ENCODE data around the gene NDUFS3. TPM values are rescaled to one million over a fixed set of nuclear protein-coding genes. Genes with fewer than 3 reads are reported as not detected.

Gene NDUFS3
- total RNA-seq, 1 experiment from 2014 or later = 104 TPM

DNA sequence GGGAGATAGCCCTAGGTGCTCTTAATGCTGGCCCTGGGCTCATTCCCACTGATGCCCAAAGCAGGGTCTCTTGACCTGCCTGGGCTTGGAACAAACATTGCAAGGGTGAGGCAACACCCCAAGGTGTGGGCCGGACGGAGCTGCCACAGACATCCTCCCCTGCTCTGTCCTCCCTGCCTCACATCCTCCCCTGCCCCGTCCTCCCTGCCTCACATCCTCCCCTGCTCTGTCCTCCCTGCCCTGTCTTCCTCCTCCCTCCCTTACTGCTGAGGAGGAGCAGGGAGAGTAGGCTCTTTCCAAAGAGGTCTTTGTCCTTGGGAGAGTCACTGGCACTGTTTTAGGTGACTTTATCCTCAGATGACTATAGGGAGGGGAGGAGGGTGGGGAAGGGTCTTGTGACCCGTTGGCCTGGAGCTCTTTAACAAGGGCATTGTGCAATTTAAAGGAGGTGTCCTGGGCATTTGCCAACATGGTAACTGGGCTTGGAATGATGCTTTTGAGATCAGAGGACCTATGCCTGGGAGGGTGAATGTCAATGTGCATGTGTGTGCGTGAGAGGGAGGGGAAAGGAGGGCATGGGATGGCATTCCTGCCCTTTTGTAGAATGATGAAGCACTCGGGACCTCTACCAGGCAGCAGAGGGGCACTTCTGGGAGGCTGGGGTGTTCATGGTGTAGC is 8.3 kb downstream of the NDUFS3 start:
- CTCF ChIA-PET = no interaction called here

DNA sequence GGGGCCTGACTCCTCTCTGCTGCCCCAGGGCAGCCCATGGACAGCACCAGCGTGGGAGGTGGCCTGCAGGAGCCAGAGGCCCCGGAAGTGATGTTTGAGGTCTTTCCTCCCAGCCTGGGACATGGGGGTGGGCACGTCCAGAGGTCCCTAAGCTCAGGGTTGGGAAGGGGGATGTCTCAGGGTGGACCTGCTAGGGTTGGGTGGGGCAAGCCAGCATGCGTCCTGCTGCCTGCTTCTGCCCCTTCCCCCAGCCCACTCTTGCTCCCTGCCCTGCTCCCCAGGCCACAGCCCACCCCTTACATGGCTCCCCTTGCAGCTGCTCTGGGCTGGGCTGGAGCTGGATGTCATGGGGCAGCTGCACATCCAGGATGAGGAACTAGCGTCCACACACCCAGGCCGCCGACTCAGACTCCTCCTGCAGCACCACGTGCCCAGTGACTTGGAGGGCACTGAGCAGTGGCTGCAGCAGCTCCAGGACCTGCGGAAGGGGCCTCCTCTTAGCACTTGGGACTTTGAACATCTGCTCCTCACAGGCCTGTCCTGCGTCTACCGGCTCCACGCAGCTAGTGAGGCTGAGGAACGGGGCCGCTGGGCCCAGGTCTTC is 9.0 kb downstream of the NDUFS3 start:
- Mint-ChIP-seq H3K4me1 (ENCODE audit: low read depth, unreplicated experiment) (no peaks in the 10 kb centered on the region), H3K36me3 (ENCODE audit: insufficient read depth, unreplicated experiment) (peaks cover 6% of the 10 kb centered on the region), H3K9me3 (ENCODE audit: low read depth, unreplicated experiment) (no peaks in the 10 kb centered on the region), H3K4me3 (ENCODE audit: low read depth, unreplicated experiment) (no peak overlapping the region), H3K27me3 (ENCODE audit: unreplicated experiment) (peaks cover 10% of the 10 kb centered on the region), H3K27ac (ENCODE audit: unreplicated experiment) (no peak overlapping the region)
- CTCF ChIA-PET = no interaction called here
- BruUV-seq (replicated peaks) = no TSS peak
- TF ChIP-seq, protein P1, sequence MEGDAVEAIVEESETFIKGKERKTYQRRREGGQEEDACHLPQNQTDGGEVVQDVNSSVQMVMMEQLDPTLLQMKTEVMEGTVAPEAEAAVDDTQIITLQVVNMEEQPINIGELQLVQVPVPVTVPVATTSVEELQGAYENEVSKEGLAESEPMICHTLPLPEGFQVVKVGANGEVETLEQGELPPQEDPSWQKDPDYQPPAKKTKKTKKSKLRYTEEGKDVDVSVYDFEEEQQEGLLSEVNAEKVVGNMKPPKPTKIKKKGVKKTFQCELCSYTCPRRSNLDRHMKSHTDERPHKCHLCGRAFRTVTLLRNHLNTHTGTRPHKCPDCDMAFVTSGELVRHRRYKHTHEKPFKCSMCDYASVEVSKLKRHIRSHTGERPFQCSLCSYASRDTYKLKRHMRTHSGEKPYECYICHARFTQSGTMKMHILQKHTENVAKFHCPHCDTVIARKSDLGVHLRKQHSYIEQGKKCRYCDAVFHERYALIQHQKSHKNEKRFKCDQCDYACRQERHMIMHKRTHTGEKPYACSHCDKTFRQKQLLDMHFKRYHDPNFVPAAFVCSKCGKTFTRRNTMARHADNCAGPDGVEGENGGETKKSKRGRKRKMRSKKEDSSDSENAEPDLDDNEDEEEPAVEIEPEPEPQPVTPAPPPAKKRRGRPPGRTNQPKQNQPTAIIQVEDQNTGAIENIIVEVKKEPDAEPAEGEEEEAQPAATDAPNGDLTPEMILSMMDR (IDR thresholded peaks at IDR 0.05; ENCODE audit: unreplicated experiment) = no peak
- no peak for DNase-seq
- intact Hi-C loops (cut with micrococcal nuclease; ENCODE audit: unreplicated experiment) = no loop called here

More for the DNA sequence above, 8.3 kb downstream of the NDUFS3 start:
- intact Hi-C loops (cut with micrococcal nuclease; ENCODE audit: unreplicated experiment) = no loop called here
- Mint-ChIP-seq H3K4me1 (ENCODE audit: low read depth, unreplicated experiment) (no peaks in the 10 kb centered on the region), H3K27me3 (ENCODE audit: unreplicated experiment) (peaks cover 4% of the 10 kb centered on the region), H3K36me3 (ENCODE audit: insufficient read depth, unreplicated experiment) (peaks cover 6% of the 10 kb centered on the region), H3K27ac (ENCODE audit: unreplicated experiment) (no peak overlapping the region), H3K9me3 (ENCODE audit: low read depth, unreplicated experiment) (no peaks in the 10 kb centered on the region), H3K4me3 (ENCODE audit: low read depth, unreplicated experiment) (no peak overlapping the region)
- BruUV-seq (replicated peaks) = no TSS peak
- TF ChIP-seq, protein P1 (IDR thresholded peaks at IDR 0.05; ENCODE audit: unreplicated experiment) = no peak
- no peak for DNase-seq

DNA sequence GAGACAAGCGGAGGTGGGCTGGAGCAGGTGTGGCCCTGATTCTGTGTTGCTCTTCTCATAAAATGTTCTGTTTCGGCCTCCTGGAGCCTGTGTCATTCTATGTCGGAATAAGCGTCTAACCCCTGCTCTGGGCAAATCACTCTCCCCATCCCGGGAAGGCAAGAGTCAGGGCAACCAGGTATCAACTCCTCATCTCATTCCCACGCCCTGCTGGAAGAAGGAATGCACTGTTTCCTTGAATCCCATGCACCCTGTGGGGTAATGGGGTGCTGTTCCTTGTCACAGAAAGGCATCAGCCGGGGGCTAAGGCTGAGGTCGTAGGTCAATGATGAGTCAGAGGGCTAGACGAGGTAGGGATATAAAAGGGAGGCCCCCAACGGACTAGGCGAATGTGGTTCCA is 10.2 kb downstream of the NDUFS3 start:
- CTCF ChIA-PET = no interaction called here
- H3K4me3 Mint-ChIP-seq (ENCODE audit: low read depth, unreplicated experiment) = no peak overlapping the region
- peaks cover 2% of the 10 kb centered on the region for H3K36me3 Mint-ChIP-seq (ENCODE audit: insufficient read depth, unreplicated experiment)
- H3K27me3 Mint-ChIP-seq (ENCODE audit: unreplicated experiment) = peaks cover 23% of the 10 kb centered on the region
- no peaks in the 10 kb centered on the region for H3K4me1 Mint-ChIP-seq (ENCODE audit: low read depth, unreplicated experiment)
- TF ChIP-seq, protein P1 (IDR thresholded peaks at IDR 0.05; ENCODE audit: unreplicated experiment) = no peak
- intact Hi-C loops (cut with micrococcal nuclease; ENCODE audit: unreplicated experiment) = no loop called here
- no TSS peak for BruUV-seq (replicated peaks)
- H3K27ac Mint-ChIP-seq (ENCODE audit: unreplicated experiment) = no peak overlapping the region
- no peaks in the 10 kb centered on the region for H3K9me3 Mint-ChIP-seq (ENCODE audit: low read depth, unreplicated experiment)
- DNase-seq = no peak

DNA sequence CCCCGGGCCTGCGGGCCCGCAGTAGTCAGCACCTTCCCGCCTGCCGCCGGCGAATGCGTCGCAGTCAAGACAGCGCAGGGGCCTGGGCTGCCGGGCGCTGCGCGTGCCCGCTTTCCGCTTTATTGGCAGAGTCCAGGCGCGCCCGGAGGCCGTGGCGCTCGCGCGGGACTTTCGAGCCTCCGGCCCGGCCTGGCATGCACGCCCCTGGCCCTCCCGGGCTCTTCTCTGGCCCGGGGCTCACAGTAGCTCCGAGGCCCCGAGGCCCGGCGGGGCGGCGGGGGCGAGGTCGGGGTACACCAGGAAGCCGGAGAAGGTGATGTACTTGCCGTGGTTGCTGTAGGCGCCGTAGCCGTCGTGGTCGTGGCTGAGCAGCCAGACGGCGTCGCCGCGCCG is 10.7 kb downstream of the NDUFS3 start:
- Mint-ChIP-seq H3K9me3 (ENCODE audit: low read depth, unreplicated experiment) (no peaks in the 10 kb centered on the region), H3K36me3 (ENCODE audit: insufficient read depth, unreplicated experiment) (no peaks in the 10 kb centered on the region), H3K27me3 (ENCODE audit: unreplicated experiment) (peaks cover 28% of the 10 kb centered on the region), H3K4me3 (ENCODE audit: low read depth, unreplicated experiment) (no peak overlapping the region), H3K27ac (ENCODE audit: unreplicated experiment) (no peak overlapping the region), H3K4me1 (ENCODE audit: low read depth, unreplicated experiment) (no peaks in the 10 kb centered on the region)
- intact Hi-C loops (cut with micrococcal nuclease; ENCODE audit: unreplicated experiment) = no loop called here
- DNase-seq = no peak
- TF ChIP-seq, protein P1 (IDR thresholded peaks at IDR 0.05; ENCODE audit: unreplicated experiment) = no peak
- CTCF ChIA-PET = no interaction called here
- no TSS peak for BruUV-seq (replicated peaks)
